ENCODE data around the gene EYA3.

The EYA3 gene

DNA sequence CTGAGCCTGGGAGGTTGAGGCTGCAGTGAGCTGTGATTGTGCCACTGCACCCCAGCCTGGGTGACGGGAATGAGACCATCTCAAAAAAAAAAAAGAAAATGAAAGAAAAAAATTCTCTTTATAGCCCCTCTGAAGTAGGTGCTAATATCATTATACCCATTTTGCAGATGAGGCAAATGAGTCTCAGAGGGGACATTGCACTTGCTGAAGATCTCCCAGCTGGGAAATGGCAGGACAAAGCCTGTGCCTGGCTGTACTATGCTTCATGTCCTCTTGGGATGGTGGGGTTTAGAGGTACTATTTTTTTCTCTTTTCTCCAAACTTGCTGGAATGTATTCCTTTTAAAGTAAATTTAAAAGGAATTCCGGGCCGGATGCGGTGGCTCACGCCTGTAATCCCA lies 152.0 kb downstream of the EYA3 start:
- TF ChIP-seq MYC (IDR thresholded peaks at IDR 0.05; ENCODE audit: low read depth, low read length), result no peak
- TF ChIP-seq, protein P1, sequence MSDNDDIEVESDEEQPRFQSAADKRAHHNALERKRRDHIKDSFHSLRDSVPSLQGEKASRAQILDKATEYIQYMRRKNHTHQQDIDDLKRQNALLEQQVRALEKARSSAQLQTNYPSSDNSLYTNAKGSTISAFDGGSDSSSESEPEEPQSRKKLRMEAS (IDR thresholded peaks at IDR 0.05; ENCODE audit: low read depth, low read length), result no peak
- no peak overlapping the region for H3K4me3 ChIP-seq (ENCODE audit: low read depth, low read length)
- DNase-seq (ENCODE audit: low read depth), result no peak

DNA sequence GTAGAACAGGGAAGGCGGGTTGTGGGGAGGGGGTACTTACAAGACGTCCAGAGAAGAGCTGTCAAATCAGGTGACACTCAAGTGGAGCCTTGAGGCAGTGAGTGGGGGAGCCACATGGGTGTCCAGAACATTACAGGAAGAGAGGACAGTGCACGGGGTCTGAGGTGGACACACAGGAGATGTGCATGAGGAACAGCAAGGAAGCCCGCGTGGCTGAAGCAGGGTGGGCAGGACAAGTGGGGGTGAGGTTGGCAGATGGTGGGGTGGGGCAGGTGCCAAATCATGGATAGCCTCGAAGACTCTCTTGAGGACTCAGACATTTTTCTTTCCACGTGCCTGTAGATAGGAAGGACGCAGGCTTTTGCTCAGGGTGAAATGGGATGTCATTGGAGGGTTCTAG lies 152.7 kb downstream of the EYA3 start:
- DNase-seq (ENCODE audit: low read depth), result no peak
- H3K4me3 ChIP-seq (ENCODE audit: low read depth, low read length), result no peak overlapping the region
- TF ChIP-seq MYC (IDR thresholded peaks at IDR 0.05; ENCODE audit: low read depth, low read length), result no peak
- TF ChIP-seq, protein P1 (IDR thresholded peaks at IDR 0.05; ENCODE audit: low read depth, low read length), result no peak
- TF ChIP-seq POLR2A (IDR thresholded peaks at IDR 0.05; ENCODE audit: extremely low read depth, insufficient read length), result no peak
- TF ChIP-seq, protein P2, sequence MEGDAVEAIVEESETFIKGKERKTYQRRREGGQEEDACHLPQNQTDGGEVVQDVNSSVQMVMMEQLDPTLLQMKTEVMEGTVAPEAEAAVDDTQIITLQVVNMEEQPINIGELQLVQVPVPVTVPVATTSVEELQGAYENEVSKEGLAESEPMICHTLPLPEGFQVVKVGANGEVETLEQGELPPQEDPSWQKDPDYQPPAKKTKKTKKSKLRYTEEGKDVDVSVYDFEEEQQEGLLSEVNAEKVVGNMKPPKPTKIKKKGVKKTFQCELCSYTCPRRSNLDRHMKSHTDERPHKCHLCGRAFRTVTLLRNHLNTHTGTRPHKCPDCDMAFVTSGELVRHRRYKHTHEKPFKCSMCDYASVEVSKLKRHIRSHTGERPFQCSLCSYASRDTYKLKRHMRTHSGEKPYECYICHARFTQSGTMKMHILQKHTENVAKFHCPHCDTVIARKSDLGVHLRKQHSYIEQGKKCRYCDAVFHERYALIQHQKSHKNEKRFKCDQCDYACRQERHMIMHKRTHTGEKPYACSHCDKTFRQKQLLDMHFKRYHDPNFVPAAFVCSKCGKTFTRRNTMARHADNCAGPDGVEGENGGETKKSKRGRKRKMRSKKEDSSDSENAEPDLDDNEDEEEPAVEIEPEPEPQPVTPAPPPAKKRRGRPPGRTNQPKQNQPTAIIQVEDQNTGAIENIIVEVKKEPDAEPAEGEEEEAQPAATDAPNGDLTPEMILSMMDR (IDR thresholded peaks at IDR 0.05; ENCODE audit: low read depth, low read length), result no peak

DNA sequence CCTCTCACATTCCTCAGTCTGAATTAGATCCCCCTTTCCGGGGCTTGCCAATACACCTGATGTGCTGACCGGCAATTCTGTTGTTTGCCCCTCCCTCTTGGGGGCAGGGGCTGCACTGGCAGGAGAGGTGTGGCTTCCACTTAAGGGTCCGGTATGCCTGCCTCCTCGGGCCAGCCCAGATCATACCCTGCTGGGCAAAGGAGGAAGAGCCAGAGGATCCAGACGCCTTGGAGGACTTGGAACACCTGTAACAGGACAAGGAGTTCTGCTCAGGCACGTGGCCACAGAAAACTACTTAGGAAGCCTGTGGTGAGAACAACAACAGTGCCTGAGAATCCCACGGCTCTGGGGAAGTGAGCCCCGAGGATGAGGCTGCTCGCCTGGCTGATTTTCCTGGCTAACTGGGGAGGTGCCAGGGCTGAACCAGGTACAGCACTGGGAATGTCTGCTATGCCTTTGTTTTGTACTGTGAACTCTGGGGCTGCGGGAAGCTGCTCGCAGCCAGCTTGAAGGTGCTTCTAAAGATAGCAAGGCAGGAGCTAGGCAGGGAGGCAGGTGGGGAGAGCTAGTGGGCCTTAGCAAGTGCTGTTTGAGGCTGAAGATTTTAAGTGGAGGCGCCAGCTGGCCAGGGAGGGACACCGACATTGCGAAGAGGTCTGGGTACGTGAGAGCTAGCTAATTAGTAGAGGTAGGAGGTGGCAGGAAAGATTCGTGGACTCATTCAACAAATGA lies 153.4 kb downstream of the EYA3 start, which contains the start of gene SMPDL3B:
Gene SMPDL3B, plus strand, starts transcription at position 183 of the 732 bp plus-strand sequence. Its CDS starts 184 bp downstream, at position 367.
- peak; percentile 46 for DNase-seq (ENCODE audit: low read depth)
- peak within 1 kb of the TSS; percentile 2 for H3K4me3 ChIP-seq (ENCODE audit: low read depth, low read length)

DNA sequence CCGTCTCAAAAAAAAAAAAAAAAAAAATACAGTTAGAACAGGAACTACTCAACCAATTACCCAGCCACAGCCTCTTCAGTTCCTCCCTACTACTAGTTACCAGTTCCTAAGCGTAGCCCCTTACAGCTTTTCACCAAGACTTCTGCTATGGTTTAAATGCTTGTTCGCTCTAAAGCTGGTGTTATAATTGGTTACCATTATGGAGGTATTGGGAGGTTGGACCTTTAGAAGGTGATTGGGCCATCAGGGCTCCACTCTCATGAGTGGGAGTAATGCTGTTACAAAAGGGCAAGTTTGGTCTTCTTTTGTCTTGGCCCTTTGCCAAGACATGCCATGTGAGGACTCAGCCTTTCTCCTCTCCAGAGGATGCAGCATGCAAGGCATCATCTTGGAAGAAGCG lies 156.7 kb downstream of the EYA3 start:
- H3K4me3 ChIP-seq (ENCODE audit: low read depth, low read length), result no peak overlapping the region
- no peak for TF ChIP-seq MYC (IDR thresholded peaks at IDR 0.05; ENCODE audit: low read depth, low read length)
- TF ChIP-seq POLR2A (IDR thresholded peaks at IDR 0.05; ENCODE audit: extremely low read depth, insufficient read length), result no peak
- TF ChIP-seq, protein P1 (IDR thresholded peaks at IDR 0.05; ENCODE audit: low read depth, low read length), result no peak
- TF ChIP-seq, protein P2 (IDR thresholded peaks at IDR 0.05; ENCODE audit: low read depth, low read length), result no peak
- DNase-seq (ENCODE audit: low read depth), result peak; percentile 72

More for the DNA sequence above, 153.4 kb downstream of the EYA3 start, which contains the start of gene SMPDL3B:
- TF ChIP-seq, protein P1 (IDR thresholded peaks at IDR 0.05; ENCODE audit: low read depth, low read length), result 0 out of 2 replicates have a peak, but pooled peaks have one; percentile 20
- no peak for TF ChIP-seq POLR2A (IDR thresholded peaks at IDR 0.05; ENCODE audit: extremely low read depth, insufficient read length)

DNA sequence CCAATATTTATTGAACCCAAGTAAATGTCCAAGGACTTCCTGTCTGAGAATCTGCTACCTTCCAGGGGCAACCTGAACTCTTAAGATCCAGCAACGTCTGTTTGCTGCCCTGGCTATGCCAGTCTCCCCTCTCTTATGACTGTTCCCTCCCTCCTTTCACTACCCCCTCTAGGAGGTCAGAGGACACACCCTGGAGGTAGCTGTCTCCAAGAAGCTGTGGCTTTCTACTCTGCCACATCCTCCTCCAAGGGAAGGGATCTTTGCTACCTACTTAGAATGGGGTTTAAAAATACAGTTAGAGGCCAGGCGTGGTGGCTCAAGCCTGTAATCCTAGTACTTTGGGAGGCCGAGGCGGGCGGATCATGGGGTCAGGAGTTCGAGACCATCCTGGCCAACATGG lies 157.2 kb downstream of the EYA3 start:
- peak; percentile 38 for DNase-seq (ENCODE audit: low read depth)
- TF ChIP-seq MYC (IDR thresholded peaks at IDR 0.05; ENCODE audit: low read depth, low read length) (no peak), POLR2A (IDR thresholded peaks at IDR 0.05; ENCODE audit: extremely low read depth, insufficient read length) (no peak)
- TF ChIP-seq, protein P2 (IDR thresholded peaks at IDR 0.05; ENCODE audit: low read depth, low read length), result no peak
- TF ChIP-seq, protein P1 (IDR thresholded peaks at IDR 0.05; ENCODE audit: low read depth, low read length), result no peak
- no peak overlapping the region for H3K4me3 ChIP-seq (ENCODE audit: low read depth, low read length)

DNA sequence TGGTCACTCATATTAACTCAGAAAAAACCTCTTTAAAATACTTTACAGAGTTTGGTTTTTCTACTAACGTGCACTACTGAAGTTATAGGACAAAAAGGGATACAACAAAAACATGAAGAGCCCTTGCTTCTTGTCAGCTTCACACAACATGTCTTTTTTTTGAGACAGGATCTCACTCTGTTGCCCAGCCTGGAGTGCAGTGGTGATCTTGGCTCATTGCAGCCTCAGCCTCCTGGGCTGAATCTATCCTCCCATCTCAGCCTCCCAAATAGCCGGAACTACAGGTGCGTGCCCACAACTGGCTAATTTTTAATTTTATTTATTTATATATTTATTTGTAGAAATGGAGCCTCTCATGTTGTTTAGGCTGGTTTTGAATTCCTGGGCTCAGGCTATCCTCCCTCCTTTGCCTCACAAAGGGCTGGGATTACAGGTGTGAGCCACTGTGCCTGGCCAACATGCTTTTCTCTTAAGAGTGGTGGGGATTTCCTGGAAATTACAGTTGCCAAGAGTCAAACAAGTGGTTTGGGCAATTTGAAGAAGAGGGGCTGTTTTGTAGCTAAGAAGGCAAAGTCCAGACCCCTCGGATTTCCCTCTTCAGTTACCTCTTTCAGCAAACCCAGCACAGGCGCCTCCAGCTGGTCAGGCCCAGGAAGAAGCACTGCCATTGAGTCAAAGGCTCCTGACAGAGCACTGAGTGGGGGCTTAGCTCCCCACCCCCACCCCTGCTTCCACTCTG lies 160.0 kb downstream of the EYA3 start:
- TF ChIP-seq, protein P2 (IDR thresholded peaks at IDR 0.05; ENCODE audit: low read depth, low read length), result peak; percentile 8
- TF ChIP-seq POLR2A (IDR thresholded peaks at IDR 0.05; ENCODE audit: extremely low read depth, insufficient read length), result no peak
- DNase-seq (ENCODE audit: low read depth), result no peak
- H3K4me3 ChIP-seq (ENCODE audit: low read depth, low read length), result no peak overlapping the region
